ENCODE data around the gene IQCH.
"Not testable (repeated sequence)": the region's sequence is repeated elsewhere in the genome, so short reads cannot be mapped to it uniquely, and the experiment has no call there.

Gene IQCH

DNA sequence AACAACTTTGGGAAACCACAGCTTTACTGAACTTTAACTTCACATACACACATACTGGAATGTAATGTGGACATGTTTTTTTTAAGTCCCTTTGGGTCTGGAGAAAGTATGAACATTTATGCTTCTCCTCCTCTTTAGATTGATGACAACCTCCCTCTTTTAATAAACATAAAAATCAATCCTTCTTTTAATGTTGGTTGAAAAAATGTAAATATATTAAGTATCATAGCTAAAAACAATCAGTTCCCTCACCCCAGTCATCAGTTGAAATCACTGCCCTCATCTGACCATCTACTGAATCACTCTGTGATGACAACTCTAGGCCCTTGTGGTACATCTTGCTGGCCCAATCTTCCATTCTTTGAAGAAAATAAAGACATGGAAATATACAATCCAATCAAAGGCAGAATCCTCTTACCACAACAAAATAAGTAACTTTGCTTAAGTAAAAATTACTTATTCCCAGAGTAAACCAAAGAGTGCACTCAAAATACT is 6.5 kb upstream of the IQCH start:
- DNase-seq, result no peak

DNA sequence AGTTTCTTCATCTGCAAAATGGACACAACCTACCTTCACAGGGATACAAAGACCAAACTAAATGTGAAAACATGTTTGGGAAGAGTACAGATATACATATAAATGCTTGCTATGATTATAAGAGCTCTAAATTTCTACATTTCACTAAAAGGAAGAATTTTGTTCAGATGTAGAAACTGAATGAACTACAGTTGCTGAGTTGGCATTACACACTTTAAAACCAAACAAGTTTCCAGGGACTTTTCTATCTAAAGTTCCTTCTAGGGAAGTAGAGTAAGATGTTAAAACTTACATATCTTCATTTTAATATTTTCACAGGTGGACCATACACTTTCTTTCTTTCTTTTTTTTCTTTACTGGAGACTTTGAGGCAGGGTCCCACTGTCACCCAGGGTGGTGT is 4.8 kb upstream of the IQCH start:
- no peak for DNase-seq

DNA sequence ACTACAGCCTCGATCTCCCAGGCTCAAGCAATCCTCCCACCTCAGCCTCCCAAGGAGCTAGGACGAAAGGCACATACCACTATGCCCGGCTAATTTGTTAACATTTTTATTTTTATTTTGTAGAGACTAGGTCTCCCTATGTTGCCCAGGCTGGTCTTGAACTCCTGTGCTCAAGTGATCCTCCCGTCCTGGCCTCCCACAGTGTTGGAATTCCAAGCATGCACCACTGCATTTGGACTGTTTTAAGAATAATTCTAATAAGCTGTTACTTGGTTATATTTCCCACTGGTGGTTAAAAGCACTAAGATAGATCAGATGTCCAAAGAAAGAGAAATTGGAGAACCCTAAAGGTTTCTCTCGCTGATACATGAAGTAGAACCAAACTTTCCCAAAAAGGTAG is 3.3 kb upstream of the IQCH start:
- DNase-seq, result no peak

DNA sequence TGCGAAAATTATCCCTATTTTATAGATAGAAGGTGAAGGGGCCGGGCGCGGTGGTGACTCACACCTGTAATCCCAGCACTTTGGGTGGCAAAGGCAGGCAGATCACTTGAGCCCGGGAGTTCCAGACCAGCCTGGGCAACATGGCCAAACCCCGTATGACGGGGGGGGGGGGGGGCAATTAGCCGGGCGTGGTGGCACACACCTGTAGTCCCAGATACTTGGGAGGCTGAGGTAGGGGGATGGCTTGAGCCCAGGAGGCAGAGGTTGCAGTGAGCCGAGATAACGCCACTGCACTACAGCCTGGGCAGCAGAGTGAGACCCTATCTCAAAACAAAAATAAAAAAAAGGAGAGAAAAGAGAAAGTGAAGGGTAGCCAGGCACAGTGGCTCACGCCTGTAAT is 1.5 kb upstream of the IQCH start:
- no peak for DNase-seq

DNA sequence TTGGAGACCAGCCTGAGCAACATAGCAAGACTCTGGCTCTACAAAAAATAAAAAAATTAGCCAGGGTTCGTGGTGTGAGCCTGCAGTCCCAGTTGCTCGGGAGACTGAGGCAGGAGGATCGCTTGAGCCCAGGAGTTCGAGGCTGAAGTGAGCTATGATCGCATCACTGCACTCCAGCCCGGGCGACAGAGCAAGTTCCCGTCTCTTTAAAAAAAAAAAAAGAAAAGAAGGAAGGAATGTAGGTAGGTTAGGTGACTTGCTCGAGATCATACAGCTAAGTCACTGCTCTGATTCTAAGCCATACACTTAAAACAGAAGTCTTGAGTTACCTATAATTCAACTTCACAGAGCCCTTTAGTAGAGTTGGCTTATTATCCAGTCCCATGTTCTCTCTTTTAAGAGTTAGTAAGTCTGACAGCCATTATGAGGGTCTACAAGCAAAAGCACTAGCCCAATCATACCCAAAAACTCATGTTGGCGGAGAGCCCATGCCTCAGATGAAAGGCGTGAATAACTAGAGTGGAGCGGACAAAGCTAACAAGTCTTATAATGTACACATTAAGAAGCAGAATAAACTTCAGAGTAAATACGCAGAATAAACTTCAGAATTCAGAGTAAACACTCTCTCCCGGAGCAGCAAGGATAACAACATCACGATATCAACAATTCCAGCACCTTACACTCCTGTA is 893 bp upstream of the IQCH start:
- no peak for DNase-seq

DNA sequence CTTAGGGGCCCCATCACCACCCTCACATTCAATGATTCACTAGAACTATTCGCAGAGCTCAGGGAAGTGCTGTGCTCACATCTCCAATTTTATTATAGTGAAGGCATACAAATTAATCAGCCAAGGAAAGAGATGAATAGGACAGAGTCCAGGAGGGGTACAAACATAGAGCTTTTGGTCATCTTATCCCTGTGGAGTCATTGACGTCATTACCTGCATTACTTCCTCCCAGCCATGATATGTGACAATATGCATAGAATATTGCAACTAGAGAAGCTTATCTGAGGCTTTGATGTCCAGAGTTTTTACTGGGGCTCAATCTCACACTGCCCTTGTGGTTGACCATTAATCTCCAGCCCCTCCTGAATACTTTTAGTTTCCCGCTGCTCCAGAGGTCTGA is 1.5 kb downstream of the IQCH start:
- DNase-seq, result no peak

DNA sequence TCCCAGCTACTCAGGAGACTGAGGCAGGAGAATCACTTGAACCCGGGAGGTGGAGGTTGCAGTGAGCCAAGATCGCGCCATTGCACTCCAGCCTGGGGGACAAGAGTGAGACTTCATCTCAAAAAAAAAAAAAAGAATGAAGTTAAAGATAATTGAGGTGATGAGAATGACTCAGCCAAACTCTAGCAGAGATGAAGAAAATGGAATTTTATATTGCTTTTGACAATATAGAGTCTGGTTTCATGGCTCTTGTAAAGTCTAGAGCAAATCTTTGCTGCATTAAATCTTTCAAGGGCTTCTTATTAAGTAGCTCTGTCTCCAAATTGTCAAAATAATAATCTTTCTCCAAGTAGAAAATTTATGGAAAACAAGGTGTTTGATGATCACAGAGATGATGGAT is 3.8 kb downstream of the IQCH start:
- not testable (repeated sequence) for DNase-seq

DNA sequence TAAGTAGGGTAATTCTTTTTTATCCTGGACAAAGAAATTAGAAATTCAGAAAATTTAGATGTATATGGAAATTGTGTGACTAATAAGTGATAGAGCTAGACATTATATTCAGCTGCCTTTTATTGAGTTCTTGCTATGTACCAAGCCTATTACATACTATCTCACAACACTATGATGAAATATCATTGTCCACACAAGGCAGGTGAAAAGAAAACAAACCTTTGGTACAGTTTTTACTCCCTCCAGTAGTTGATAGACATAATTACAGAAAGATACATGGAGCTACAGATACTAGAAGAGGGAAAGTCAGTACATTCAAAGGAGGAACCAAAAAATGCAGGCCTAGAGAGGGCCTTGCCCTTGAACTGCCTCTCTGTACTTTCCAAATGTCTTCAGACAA is 4.8 kb downstream of the IQCH start:
- no peak for DNase-seq

DNA sequence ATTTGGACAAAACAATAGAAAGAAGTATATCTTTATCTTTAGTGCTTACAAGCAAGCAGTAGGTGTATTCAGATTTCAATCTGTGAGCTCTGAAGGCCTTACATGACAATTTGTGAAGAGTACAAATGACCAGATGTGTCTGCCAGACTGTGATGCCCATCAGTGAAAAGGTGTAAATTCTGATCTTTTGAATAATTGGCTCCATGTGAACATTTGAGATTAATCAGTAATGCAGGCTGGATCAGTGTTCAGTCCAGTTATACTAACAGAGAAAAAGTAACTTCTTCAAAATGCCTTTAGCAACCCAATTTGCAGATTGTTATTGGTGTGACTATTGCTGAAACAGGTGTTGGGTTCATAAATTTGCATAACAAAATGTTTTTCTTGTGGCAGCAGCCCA is 5.2 kb downstream of the IQCH start:
- no peak for DNase-seq

DNA sequence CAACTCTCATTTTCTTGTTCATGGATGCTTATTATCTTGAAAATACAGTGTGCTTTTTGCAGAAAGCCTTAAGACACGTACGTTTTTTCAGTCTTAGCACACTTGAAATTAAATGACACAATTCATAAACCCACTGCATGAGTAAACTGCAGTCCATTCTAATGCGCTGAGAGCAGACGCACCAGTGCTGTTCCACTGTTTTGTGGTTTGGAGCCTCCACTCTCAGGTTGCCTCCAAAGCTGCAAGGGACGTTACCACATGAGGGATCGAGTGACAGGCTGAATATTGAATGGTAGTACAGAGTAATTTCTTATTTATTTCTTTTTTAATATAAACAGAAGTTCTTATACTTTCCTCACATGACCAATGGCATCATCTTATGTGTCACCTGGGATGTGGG is 12.3 kb downstream of the IQCH start:
- DNase-seq, result no peak

DNA sequence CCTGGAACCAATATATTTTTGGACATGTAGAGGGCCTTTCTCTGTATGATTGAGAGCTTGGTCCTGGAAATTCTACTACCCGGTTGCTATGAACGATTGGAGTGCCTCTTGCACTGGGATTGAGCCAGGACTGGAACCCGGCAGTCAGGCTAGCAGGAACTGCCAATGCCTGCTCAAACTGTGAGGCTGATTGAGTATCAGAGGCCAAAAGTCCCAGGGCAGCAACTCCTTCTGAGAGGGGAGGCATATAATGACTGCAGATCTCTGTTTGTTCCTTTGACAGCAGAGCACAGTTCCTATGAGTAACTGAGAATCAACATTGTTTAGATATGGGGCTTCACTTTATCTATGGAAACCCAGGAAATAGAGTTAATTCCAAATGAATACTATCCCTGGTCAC is 12.9 kb downstream of the IQCH start:
- DNase-seq, result no peak

DNA sequence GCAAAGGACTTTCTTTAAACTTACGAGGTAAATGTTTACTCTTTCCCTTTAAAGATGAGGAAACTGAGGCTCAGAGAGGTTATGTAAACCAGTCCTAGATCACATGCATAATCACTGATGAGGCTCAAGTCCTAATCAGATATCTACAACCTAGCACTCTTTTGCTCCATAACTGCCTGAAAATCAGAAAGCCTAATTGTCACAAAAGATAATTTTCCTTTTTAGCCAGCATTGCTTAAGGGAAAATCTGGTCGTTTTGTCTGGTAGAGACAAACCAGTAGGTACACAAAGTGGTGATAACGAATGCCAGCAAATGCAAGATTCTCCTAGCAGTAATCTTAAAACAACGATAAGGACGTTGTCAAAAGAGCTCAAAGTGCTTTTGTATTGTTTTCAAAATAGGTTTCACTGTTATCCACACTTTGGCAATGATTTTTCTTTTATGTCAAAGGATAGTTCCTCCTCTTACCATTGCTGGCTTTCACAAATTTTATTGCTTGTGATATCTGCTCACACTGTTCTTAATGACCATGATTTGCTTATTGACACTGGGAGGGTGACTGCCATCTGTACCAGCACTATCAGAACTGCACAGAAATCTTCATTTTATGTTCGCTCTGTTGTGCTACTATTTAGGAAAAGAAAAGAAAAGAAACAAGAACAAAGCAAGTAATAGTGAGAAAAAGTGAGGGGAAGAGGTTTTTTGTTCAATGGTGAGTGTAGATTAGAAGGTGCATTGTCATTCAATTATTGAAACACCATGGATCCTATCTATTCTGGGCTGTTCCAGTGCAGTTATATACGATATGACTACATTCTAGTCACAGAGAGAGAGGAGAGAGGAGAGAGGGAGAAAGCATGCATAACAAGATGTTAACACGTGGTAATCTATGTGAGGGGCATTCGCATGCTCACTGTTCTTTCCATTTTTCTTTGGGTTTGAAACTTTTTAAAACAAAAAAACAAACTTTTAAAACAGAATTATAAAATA is 13.7 kb downstream of the IQCH start:
- DNase-seq, result no peak

DNA sequence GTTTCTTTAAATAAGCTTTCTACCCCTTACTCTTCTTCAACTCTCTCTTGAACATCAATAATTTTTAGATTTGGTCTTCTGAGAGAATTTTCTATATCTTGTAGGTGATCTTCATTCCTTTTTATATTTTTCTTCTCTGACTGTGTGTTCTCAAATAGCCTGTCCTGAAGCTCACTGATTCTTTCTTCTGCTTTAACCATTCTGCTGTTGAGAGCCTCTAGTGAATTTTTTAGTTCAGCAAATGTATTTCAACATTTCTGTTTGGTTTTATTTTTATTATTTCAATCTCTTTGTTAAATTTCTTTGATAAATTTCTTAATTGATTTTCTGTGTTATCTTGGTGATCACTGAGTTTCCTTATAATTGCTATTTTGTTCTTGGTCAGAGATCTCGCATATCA is 19.6 kb downstream of the IQCH start:
- no peak for DNase-seq

DNA sequence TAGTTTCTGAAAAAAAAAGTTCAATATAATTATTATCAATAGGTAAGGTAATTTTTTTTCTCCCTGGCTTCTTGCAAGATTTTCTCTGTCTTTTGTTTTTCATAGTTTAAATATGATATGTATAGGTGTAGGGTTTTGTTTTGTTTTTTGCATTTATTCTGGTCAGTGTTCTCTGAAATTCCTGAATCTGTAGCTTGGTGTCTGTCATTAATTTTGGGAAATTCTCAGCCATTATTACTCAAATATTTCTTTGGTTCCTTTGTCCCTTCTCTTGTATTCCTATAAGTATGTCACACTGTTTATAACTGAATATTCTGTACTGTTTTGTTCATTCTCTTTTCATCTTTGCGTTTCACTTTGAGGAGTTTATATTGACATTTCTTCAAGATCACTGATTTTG is 22.1 kb downstream of the IQCH start:
- no peak for DNase-seq

DNA sequence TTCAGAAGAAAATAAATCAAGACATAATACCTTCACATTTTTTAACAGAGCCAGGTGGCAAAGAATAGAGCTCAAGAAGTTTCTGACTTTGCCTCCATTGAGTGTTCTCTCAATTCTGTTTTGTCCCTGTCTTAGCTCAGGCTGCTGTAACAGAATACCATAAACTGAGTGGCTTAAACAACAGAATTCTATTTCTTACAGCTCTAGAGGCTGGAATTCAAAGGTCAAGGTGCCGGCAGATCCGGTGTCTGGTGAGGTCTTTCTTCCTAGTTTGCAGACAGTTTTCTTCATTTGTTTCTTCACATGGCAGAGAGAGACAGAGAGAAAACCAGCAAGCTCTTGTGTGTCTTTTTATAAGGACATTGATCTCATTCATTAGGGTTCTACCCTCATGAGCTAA is 25.6 kb downstream of the IQCH start:
- no peak for DNase-seq

DNA sequence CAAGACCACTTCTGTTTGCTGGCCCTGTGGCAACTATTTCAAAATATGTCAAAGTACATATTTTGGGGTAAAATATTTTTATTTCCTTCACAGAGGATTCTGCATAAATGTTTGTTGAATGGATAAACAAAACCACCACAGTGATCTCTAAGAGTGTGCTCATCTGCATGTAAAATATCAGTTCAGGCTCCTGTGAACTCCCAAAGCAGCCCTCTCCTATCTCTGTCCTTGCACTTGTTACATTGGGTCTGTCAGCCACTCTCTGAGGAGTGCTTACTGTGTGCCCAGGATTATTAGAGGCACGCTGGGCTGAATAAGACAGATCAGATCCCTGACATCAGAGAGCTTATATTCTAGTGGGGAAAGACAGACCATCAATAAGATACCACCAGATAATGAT is 27.1 kb downstream of the IQCH start:
- no peak for DNase-seq

DNA sequence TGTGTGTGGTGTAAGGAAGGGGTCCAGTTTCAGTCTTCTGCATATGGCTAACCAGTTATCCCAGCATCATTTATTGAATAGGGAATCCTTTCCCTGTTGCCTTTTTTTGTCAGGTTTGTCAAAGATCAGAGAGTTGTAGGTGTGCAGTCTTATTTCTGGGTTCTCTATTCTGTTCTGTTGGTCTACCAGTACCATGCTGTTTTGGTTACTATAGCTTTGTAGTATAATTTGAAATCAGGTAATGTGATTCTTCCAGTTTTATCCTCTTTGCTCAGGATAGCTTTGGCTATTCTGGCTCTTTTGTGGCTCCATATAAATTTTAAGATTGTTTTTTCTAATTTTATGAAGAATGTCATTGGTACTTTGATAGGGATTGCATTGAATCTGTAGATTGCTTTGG is 31.0 kb downstream of the IQCH start:
- DNase-seq, result not testable (repeated sequence)

DNA sequence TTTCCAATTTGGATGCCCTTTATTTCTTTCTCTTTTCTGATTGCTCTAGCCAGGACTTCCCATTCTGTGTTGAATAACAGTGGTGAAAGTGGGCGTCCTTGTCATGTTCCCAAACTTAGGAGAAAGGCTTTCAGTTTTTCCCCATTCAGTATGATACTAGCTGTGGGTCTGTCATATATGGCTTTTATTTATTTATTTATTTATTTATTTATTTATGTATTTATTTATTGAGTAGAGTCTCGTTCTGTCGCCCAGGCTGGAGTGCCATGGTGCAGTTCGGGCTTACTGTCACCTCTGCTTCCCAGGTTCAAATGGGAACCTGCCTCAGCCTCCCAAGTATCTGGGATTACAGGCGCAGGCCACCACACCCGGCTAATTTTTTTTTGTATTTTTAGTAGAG is 31.8 kb downstream of the IQCH start:
- DNase-seq, result not testable (repeated sequence)

DNA sequence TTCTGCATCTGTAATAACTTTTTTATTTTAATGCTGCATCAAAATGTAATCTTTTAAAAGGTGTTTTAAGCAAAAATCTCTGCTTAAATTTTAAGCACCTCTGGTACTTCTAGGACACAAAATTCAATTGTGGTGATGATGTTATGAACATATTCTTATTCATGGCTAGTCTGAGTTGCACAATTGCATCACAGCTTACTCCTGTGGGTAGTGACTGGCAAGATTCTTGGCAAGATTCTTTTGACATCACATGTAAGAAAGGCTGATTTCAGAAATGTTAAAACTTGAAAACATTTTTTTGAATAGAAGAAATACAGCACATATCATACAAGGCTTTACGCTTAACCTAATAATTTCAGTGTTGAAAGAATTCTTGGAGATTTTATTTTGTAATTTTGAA is 35.7 kb downstream of the IQCH start:
- DNase-seq, result no peak

DNA sequence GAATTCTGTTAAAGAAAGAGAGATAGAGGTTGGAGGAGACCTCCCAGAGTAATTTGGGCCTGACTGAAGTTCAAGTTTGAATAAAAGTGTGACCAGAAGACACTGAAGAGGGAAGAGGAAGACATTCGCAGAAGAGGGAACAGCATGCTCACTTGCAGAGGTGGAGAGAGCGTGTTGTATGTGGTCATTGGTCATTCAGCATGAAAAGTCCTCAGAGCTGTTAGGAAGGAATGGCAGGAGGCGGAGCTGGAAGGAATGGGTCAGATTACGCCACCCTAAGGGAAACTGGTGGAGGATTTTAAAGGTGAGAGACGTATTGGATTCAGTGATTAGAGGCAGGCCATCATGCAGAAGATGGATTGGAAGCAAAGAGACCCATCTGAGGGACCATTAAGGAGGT is 41.6 kb downstream of the IQCH start:
- no peak for DNase-seq

DNA sequence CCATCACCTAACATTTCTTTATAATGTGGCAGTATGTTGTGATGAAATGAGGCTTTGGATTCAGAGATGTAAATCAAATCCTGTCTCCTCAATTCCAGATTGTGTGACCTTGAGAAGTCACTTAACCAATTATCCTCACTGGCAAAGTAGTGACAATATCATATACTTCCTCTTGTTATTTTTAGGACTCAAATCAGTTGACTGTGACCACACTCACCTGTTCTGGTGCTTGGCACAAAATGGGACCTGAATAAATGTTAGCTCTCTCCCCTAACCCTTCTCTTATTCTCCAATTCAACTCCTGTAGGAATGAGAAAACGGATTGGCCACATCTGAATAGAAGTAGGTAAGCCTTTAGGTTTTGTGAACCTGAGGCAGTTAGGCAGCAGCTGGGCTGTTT is 42.1 kb downstream of the IQCH start:
- no peak for DNase-seq

DNA sequence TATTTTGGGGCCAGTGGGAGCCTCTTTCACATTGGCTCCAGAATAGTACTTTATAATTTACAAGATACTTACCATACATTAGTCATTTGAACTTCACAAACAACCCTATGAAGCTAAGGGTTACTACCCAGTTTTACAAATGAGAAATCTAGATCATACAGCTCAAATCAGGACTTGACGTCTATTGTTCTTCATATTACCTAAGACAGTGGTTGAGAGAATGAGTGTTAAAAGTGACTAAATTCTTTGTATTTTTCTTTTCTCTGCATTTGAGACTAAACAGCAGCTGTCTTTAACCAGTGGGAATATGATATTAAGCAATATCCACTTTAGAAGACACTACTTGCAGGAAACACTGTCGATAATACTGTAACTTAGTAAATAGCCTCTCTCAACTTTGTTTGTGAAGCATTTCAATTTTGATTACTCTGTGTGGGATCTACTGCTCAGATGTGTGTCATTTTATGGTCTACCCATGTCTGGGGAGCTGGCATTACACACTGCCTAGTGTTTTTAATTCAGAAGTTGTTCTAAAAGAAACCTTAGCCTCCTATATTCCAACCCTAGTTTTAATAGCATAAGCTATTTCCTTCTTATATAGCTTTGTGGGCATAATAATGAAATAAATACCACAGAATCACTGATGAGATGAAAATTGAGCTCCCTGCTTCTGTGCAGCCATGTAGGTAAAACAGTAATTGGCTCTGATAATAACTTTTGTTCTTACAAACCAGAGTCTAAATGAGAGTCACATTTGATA is 45.9 kb downstream of the IQCH start:
- DNase-seq, result no peak

Measured in effector CD4-positive, alpha-beta T cell (primary cell).